Neural crest cell (in vitro differentiated cells): ENCODE measurements around the gene WHRN. TPM values are rescaled to one million over a fixed set of nuclear protein-coding genes. Genes with fewer than 3 reads are reported as not detected.

Experiments
- DNase-seq: peaks from one replicate; pipeline ENCODE4 v3.0.0; 2021; ENCODE audit warnings: low read depth, mixed read lengths, low spot score
- H3K27ac Mint-ChIP-seq: one replicate; pipeline ENCODE4 v1.8.0; 2021; ENCODE audit warnings: mild to moderate bottlenecking, mixed read lengths; ENCODE audit not compliant: unreplicated experiment
- H3K27me3 Mint-ChIP-seq: 2 replicates; pipeline ENCODE4 v1.8.0; 2021; ENCODE audit warnings: low read depth, mild to moderate bottlenecking, mixed read lengths
- H3K36me3 Mint-ChIP-seq: 2 replicates; pipeline ENCODE4 v1.8.0; 2021; ENCODE audit warnings: low read depth, mild to moderate bottlenecking, mixed read lengths
- H3K4me1 Mint-ChIP-seq: 2 replicates; pipeline ENCODE4 v1.8.0; 2021; ENCODE audit warnings: mixed read lengths
- H3K4me3 Mint-ChIP-seq: one replicate; pipeline ENCODE4 v1.8.0; 2021; ENCODE audit warnings: mild to moderate bottlenecking, mixed read lengths
- H3K9me3 Mint-ChIP-seq: 2 replicates; pipeline ENCODE4 v1.8.0; 2021; ENCODE audit warnings: mixed read lengths
- CTCF ChIP-seq: fragments of 200-600 bp; sonication (generic); conservative IDR thresholded peaks from 2 replicates; pipeline ENCODE4 v1.5.0; 2021; ENCODE audit warnings: antibody characterized with exemption, mild to moderate bottlenecking
- total RNA-seq: library from RNA; stranded (reverse); gene quantifications from 2 replicates; pipeline ENCODE4 v1.2.1, GENCODE V29; 2021

The WHRN gene
- total RNA-seq, 1 donor from 2014 or later = 8.9 TPM

GRCh38 chr9:114364134-114365041 lies 140.9 kb downstream of the WHRN start:
- no peaks in the 10 kb centered on the region for H3K9me3 Mint-ChIP-seq
- peaks cover 5% of the 10 kb centered on the region for H3K36me3 Mint-ChIP-seq
- H3K4me1 Mint-ChIP-seq = peaks cover under 1% of the 10 kb centered on the region
- no peak overlapping the region for H3K4me3 Mint-ChIP-seq
- TF ChIP-seq CTCF = no peak
- H3K27ac Mint-ChIP-seq = no peak overlapping the region
- no peak for DNase-seq
- no peaks in the 10 kb centered on the region for H3K27me3 Mint-ChIP-seq

DNA sequence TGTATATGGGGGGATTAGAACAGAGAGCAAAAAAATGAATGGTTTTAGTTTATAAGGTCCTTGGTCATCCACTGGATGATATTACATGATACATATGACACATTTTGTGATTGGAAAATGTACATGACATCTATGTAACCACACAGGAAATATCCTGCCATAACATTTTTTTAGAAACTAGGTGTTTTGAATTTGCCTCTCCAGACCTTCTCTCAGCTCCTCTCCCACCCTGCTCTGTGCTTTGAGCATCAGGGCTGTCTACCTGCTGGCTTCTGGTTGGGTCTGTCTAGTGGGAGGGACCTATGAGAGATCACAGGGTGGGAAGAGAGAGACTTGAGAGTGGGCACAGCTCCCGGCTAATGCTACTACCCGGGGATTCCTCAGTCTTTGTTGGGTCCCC lies 141.8 kb downstream of the WHRN start:
- Mint-ChIP-seq H3K36me3 (peaks cover 4% of the 10 kb centered on the region), H3K4me1 (no peaks in the 10 kb centered on the region), H3K4me3 (no peak overlapping the region), H3K27ac (no peak overlapping the region), H3K9me3 (no peaks in the 10 kb centered on the region), H3K27me3 (no peaks in the 10 kb centered on the region)
- TF ChIP-seq CTCF = no peak
- DNase-seq = no peak

- Mint-ChIP-seq H3K27me3 (no peaks in the 10 kb centered on the region), H3K36me3 (peaks cover 7% of the 10 kb centered on the region), H3K27ac (no peak overlapping the region), H3K9me3 (no peaks in the 10 kb centered on the region), H3K4me3 (no peak overlapping the region), H3K4me1 (no peaks in the 10 kb centered on the region)
- no peak for TF ChIP-seq CTCF
- DNase-seq = no peak
Measured at GRCh38 chr9:114362394-114362793, 142.9 kb downstream of the WHRN start.

- no peak overlapping the region for H3K4me3 Mint-ChIP-seq
- H3K27me3 Mint-ChIP-seq = no peaks in the 10 kb centered on the region
- no peaks in the 10 kb centered on the region for H3K9me3 Mint-ChIP-seq
- no peaks in the 10 kb centered on the region for H3K4me1 Mint-ChIP-seq
- DNase-seq = no peak
- peaks cover 8% of the 10 kb centered on the region for H3K36me3 Mint-ChIP-seq
- no peak for TF ChIP-seq CTCF
- H3K27ac Mint-ChIP-seq = no peak overlapping the region
Measured at GRCh38 chr9:114361542-114361941, 143.7 kb downstream of the WHRN start.

DNA sequence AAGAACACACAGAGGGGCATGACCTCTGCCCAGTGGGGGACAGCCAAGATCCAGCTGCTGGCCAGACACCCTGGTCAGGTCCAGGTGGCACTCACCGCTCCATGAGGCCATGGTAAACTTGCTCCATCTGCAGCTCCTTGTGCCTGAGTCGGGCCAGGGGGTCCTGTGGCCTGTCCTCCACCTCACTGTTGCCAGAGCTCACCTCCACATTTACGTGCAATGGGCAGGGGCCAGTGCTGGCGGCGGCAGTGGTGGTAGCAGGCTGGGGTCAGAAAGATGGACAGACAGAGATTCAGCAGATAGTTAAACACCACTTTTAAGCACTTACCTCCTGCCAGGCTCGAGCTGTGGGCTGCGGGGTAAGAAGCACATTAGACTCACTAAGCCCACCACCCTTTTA lies 145.5 kb downstream of the WHRN start:
- H3K9me3 Mint-ChIP-seq = no peaks in the 10 kb centered on the region
- H3K27ac Mint-ChIP-seq = no peak overlapping the region
- H3K36me3 Mint-ChIP-seq = peaks cover 8% of the 10 kb centered on the region
- no peaks in the 10 kb centered on the region for H3K27me3 Mint-ChIP-seq
- no peak for DNase-seq
- TF ChIP-seq CTCF = no peak
- H3K4me3 Mint-ChIP-seq = no peak overlapping the region
- no peaks in the 10 kb centered on the region for H3K4me1 Mint-ChIP-seq
